ENCODE measurements around the gene TTC39B.

- TF ChIP-seq CTCF (IDR thresholded peaks at IDR 0.05; ENCODE audit: insufficient read depth, low read depth, low read length), result no peak
- no peak for TF ChIP-seq EZH2 (IDR thresholded peaks at IDR 0.05; ENCODE audit: insufficient read depth, low read length)
Observed at GRCh38 chr9:15203581-15203980, 103.4 kb downstream of the TTC39B start.
